ENCODE results near the gene NSMCE1.

DNA sequence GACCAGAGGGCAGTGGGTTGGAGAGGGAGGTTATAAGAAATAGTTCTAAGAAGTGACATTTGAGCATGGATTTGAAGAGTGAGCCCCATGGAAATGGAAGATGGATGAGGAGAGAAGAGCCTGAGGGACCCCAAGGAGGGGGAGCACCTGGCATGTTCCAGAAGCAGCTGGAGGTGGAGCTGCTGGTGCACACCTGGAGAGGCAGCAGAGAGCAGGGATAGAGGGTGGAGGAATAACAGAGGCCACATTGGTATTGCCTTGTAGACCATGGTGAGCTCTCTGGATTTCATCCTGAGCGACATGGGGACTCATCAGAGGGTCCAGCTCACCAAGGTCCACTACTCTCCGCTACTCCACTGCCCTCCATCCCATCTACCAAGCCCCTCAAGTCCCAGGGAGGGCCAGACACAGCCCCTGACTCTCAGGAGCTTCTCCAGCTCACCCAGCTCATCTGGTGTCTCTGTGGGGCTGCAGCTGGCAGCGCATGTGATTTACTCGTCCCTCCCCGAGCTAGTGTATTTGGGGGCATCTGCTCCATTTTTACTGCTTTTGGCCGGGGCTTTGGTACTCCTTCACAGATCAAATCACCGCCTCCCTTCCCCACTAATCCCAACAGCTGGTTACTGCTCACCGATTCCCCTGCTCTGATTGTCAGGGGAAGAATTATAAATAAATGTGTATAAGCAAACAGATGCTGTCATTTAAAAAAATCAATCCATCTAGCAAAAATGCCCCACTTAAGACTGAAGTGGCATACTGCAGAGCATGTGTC, 87.4 kb downstream of the NSMCE1 start:
- TF ChIP-seq, protein P1, sequence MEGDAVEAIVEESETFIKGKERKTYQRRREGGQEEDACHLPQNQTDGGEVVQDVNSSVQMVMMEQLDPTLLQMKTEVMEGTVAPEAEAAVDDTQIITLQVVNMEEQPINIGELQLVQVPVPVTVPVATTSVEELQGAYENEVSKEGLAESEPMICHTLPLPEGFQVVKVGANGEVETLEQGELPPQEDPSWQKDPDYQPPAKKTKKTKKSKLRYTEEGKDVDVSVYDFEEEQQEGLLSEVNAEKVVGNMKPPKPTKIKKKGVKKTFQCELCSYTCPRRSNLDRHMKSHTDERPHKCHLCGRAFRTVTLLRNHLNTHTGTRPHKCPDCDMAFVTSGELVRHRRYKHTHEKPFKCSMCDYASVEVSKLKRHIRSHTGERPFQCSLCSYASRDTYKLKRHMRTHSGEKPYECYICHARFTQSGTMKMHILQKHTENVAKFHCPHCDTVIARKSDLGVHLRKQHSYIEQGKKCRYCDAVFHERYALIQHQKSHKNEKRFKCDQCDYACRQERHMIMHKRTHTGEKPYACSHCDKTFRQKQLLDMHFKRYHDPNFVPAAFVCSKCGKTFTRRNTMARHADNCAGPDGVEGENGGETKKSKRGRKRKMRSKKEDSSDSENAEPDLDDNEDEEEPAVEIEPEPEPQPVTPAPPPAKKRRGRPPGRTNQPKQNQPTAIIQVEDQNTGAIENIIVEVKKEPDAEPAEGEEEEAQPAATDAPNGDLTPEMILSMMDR (IDR thresholded peaks at IDR 0.05; ENCODE audit: low read depth, low read length) = peak; percentile 28; the same call in 1 of the 2 replicates
- no peak for TF ChIP-seq EZH2phosphoT487 (IDR thresholded peaks at IDR 0.05; ENCODE audit: low read depth)
